ENCODE measurements around the gene ACSM2A. TPM values are rescaled to one million over a fixed set of nuclear protein-coding genes. Genes with fewer than 3 reads are reported as not detected.

The ACSM2A gene
- polyA plus RNA-seq, 2 of the 4 experiments (the other 2 are of a cell fraction), result not detected

GRCh38 chr16:20409398-20410120 lies 41.8 kb upstream of the ACSM2A start, which contains the start of gene ACSM5:
Gene ACSM5 (plus strand): TSS chr16:20409534. CDS start chr16:20411485, 1,951 bp downstream.
- TF ChIP-seq MYC (IDR thresholded peaks at IDR 0.05; ENCODE audit: borderline replicate concordance, low read length), result no peak
- no peak for TF ChIP-seq KDM1A (IDR thresholded peaks at IDR 0.05; ENCODE audit: low read depth)
- no peak for TF ChIP-seq EHF (CRISPR knock-in tag; IDR thresholded peaks at IDR 0.05)
- no peak for TF ChIP-seq HDAC2 (IDR thresholded peaks at IDR 0.05)
- TF ChIP-seq ZNF302 (CRISPR knock-in tag; IDR thresholded peaks at IDR 0.05), result no peak
- TF ChIP-seq FOXS1 (CRISPR knock-in tag; IDR thresholded peaks at IDR 0.05), result no peak
- no peak for TF ChIP-seq HOXA7 (CRISPR knock-in tag; IDR thresholded peaks at IDR 0.05)
- TF ChIP-seq CTCF (IDR thresholded peaks at IDR 0.05), result no peak
- TF ChIP-seq TP53 (CRISPR knock-in tag; IDR thresholded peaks at IDR 0.05), result no peak
- TF ChIP-seq BCL3 (IDR thresholded peaks at IDR 0.05), result no peak
- no peak for TF ChIP-seq PBX3 (IDR thresholded peaks at IDR 0.05)
- TF ChIP-seq RARB (CRISPR knock-in tag; IDR thresholded peaks at IDR 0.05), result no peak
- no peak for TF ChIP-seq RAD21 (conservative IDR thresholded peaks at IDR 0.05 in 1 of 2, IDR thresholded peaks at IDR 0.05 in 1 of 2)
- no peak for TF ChIP-seq RNF2 (IDR thresholded peaks at IDR 0.05; ENCODE audit: borderline replicate concordance, low read depth)
- TF ChIP-seq NPAS2 (CRISPR knock-in tag; IDR thresholded peaks at IDR 0.05; ENCODE audit: borderline replicate concordance), result no peak
- TF ChIP-seq JUNB (IDR thresholded peaks at IDR 0.05), result no peak
- no peak for TF ChIP-seq CHD2 (IDR thresholded peaks at IDR 0.05; ENCODE audit: low read length, partially characterized antibody)
- TF ChIP-seq MAFK (IDR thresholded peaks at IDR 0.05; ENCODE audit: partially characterized antibody), result no peak
- POLR2A ChIA-PET, result no interaction called here
- WGBS (ENCODE audit: missing lambda C conversion rate), result 73% methylated on average over 5 of the region's 6 CpGs
- Histone ChIP-seq H3K4me1 (no peaks in the 10 kb centered on the region), H3K4me2 (no peak within 1 kb of the TSS), H3K4me3 (no peak within 1 kb of the TSS), H3K9me3 (no peaks in the 10 kb centered on the region), H3K27ac (no peak within 1 kb of the TSS)
- CTCF ChIA-PET, result interaction anchor here (0.7 kb wide), 1 partner anchor 71 kb away, joined by 3 read pairs; no protein-coding TSS in a partner anchor
- DNase-seq (ENCODE audit: low read depth in 1 of 2, low spot score in 1 of 2), result no peak
- no peak for ATAC-seq
- no peak for FAIRE-seq

- ChIA-PET CTCF (no interaction called here), POLR2A (no interaction called here)
- DNase-seq (ENCODE audit: low read depth in 1 of 2, low spot score in 1 of 2), result no peak
- Histone ChIP-seq H3K27ac (no peak overlapping the region), H3K4me3 (no peak overlapping the region), H3K4me2 (no peak overlapping the region), H3K4me1 (no peaks in the 10 kb centered on the region), H3K9me3 (no peaks in the 10 kb centered on the region)
- ATAC-seq, result no peak
- no peak for FAIRE-seq
- no peak for TF ChIP-seq EHMT2 (IDR thresholded peaks at IDR 0.05; ENCODE audit: low read depth)
- no peak for TF ChIP-seq FOXS1 (CRISPR knock-in tag; IDR thresholded peaks at IDR 0.05)
- TF ChIP-seq EHF (CRISPR knock-in tag; IDR thresholded peaks at IDR 0.05), result no peak
- no peak for TF ChIP-seq KDM5A (IDR thresholded peaks at IDR 0.05)
- TF ChIP-seq BHLHE40 (IDR thresholded peaks at IDR 0.05; ENCODE audit: low read depth, low read length), result no peak
- no peak for TF ChIP-seq REST (IDR thresholded peaks at IDR 0.05)
- WGBS (ENCODE audit: missing lambda C conversion rate), result 62% methylated on average over 6 of the region's 6 CpGs
Measured at GRCh38 chr16:20410121-20410723, 41.1 kb upstream of the ACSM2A start.
